NCI-H526 treated with DMSO at 0.1 percent for 48 hours (cell line): Measurements from ENCODE around the gene CSMD2.
A peak's percentile ranks its signal among the peaks of the same experiment; 100 is the strongest.
"Not testable (repeated sequence)": the region's sequence is repeated elsewhere in the genome, so short reads cannot be mapped to it uniquely, and the experiment has no call there.

Source experiments
- DNase-seq: peaks from one replicate; lab custom pipeline; 2025; lab: John Stamatoyannopoulos, UW

The CSMD2 gene

GRCh38 chr1:34052565-34052964 lies 112.5 kb downstream of the CSMD2 start:
- DNase-seq, result no peak

- no peak for DNase-seq
These were observed 114.1 kb downstream of the CSMD2 start for GRCh38 chr1:34050709-34051485.

GRCh38 chr1:34049994-34050393 lies 115.0 kb downstream of the CSMD2 start:
- no peak for DNase-seq

GRCh38 chr1:34049477-34049876 lies 115.6 kb downstream of the CSMD2 start:
- no peak for DNase-seq

GRCh38 chr1:34037856-34038255 lies 127.2 kb downstream of the CSMD2 start:
- DNase-seq, result no peak

GRCh38 chr1:34037109-34037508 lies 127.9 kb downstream of the CSMD2 start:
- DNase-seq, result no peak

DNA sequence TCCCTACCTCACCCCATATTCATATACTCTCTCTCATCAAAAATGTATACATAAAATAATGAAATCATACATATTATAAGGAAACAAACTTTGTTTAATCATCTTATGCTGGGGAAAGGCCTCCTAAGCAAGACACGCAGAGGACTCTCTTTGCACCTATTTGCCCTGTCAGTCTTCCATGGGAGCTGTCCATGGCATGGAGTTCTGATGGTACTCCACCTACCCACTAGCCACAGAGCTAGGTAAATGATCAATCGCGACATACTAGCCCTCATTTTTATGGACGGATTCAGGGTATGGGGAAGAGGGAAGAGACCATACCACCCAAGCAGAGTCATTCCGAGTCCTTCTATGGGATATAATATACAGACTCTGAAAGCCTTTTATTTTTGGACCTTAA lies 131.0 kb downstream of the CSMD2 start:
- no peak for DNase-seq

DNA sequence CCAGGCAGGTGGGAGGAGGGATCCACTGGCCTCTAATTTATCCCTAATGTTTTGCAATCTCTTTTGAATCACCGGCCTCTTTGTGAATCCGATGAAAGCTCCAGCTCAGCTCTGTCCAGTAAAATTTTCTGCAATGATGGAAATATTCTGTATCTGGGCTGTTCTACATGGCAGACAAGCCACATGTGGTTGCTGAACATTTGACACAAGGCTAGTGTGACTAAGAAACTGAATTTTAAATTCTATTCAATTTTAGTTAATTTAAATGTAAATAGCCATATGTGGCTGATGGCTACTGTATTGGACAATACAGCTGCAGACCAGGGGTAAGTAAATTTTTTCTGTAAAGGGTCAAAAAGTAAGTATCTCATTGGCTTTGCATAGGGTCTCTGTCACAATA lies 135.1 kb downstream of the CSMD2 start:
- no peak for DNase-seq

GRCh38 chr1:34029515-34029914 lies 135.5 kb downstream of the CSMD2 start:
- no peak for DNase-seq

DNA sequence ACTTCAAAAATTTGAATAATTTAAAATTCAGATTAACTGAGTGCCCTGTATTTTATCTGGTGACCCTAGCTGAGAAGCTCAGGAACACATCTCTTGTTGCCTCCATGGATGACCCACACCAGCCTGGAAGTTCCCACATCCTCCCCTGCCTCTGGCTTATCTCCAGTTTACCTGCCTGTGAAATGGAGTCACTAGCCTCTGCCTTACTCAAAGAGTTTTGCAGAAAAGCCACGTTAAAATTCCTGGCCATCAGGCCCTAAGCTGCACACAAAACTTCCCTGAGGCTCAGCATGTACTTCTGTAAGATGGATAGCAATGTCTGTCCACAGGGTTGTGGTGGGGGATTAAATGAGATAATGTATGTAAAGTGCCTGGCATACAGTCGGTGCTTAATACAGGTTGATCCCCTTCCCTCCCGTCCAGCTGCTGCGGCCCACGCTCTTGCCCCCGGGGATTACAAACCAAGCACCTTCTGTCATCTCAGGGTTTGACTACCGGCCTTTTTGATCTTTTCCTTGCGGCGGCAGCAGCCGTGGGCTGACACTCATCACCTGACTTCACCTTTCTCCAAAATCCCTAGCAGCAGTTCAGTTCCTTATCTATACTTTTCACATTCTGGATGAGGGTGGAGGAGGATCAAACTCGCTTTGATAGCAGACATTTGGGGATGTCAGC lies 136.5 kb downstream of the CSMD2 start:
- no peak for DNase-seq

DNA sequence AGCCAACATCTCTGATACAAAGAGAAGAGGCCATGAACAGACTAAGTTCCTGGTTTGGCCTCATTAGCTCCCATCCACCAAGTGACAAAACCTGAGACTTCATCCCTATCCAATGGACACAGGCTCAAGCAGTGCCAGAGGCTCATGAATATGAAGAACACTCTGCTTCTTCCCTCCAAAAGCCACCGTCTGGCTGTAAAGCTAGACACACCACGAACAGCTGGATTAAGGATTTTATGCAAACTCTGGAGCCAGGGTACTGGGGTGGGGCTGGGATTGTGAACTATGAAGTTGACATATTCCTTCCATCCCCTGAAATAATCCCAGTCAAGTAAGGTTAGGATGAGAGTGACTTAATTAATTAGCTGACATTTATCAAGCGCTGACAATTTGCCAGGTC lies 139.4 kb downstream of the CSMD2 start:
- no peak for DNase-seq

- DNase-seq, result no peak
These were observed 140.5 kb downstream of the CSMD2 start for GRCh38 chr1:34024485-34024884.

GRCh38 chr1:34019741-34020552 lies 145.1 kb downstream of the CSMD2 start:
- DNase-seq, result no peak

- DNase-seq, result no peak
These were observed 146.7 kb downstream of the CSMD2 start for GRCh38 chr1:34018285-34018684.

DNA sequence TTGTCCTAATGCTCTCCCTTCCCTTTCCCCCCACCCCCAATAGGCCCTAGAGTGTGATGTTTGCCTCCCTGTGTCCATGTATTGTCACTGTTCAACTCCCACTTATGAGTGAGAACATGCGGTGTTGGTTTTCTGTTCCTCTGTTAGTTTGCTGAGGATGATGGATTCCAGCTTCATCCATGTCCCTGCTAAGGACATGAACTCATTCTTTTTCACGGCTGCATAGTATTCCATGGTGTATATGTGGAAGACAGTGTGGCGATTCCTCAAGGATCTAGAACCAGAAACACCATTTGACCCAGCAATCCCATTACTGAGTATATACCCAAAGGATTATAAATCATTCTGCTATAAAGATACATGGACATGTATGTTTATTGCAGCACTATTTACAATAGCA lies 148.7 kb downstream of the CSMD2 start:
- not testable (repeated sequence) for DNase-seq

- DNase-seq, result no peak
These were observed 150.9 kb downstream of the CSMD2 start for GRCh38 chr1:34013958-34014737.

- DNase-seq, result no peak
These were observed 151.9 kb downstream of the CSMD2 start for GRCh38 chr1:34013136-34013535.

DNA sequence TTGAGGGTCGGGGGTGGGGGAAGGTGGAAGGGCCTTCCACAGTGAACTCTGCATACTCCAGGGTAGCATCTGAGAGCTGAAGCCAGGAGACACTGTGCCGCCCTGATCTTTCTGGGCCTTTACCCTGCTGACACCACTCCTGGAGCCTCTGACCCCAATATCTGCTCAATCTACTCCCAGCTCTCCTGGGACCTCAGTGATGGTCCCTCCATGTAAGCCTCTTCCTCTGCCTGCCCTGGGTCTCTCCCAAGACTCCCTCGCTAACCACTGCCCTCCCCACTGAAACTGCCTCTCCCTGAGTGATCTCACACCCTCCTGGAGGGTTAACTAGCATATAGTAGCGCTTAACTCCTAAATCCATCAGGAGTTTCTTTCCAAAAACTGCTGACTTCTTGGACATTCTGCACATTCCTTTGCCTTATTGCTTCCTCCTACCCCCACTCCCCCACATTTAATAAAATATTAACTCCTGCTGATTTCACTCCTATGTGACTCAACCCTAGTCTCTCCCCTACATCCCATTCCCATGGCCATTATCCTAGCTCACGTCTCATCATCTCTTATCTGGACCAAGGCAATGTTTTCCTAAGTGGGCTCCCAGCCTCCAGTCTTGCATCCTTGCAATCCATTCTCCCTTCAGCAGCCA lies 155.6 kb downstream of the CSMD2 start:
- no peak for DNase-seq

DNA sequence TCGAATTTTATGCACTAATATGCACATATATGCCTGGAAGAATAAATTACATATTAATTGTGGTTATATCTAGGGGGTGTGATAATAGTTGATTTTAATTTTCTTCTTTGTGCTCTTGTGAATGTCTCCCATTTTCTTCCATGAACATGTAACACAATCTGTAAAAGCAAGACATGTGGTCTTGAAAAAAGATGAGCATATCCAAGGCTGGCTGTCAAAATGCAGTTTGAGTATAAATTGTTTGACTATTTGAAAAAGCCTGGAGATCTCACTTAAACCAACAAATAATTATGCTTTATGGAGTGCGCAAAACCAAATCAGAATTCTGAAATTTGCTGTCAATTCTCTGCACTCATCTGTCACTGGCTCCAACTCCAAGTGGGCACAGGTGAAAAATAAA lies 157.3 kb downstream of the CSMD2 start:
- no peak for DNase-seq

- no peak for DNase-seq
These were observed 159.7 kb downstream of the CSMD2 start for GRCh38 chr1:34005309-34005708.

GRCh38 chr1:34002810-34003209 lies 162.2 kb downstream of the CSMD2 start:
- peak; percentile 59 for DNase-seq
